Measurements from ENCODE around the gene PANK1. TPM values are rescaled to one million over a fixed set of nuclear protein-coding genes. Genes with fewer than 3 reads are reported as not detected.

The PANK1 gene
- total RNA-seq, 4 donors from 2014 or later, result 4.6 to 51.6 (median 36.1) TPM

DNA sequence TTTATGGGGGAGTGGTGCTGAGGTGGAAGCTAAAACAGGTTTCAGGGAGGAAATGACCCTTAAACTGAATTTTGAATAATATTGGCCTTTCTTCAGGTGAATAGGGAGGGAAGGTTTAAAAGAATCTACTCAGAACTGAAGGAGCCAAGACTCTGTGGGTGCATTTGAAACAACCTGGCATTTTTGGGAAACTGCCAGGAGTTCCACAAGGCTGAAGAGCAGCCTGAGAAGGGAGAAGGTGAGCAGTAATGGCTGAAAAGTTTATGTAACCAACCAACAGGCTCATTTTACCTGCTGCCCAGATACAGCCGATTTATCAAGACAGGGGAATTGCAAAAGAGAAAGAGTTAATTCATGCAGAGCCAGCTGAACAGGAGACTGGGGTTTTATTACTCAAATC lies 4.0 kb upstream of the PANK1 start:
- H3K27ac ChIP-seq, result no peak overlapping the region
- WGBS, 2 donors (ENCODE audit: low coverage in 1 of 2), result 86% methylated on average over 1 of the region's 1 CpG; no CpG with 5 or more reads in 1 of the 2 donors
- DNase-seq, result no peak
- H3K27me3 ChIP-seq, result no peaks in the 10 kb centered on the region
- no peaks in the 10 kb centered on the region for H3K36me3 ChIP-seq
- no peaks in the 10 kb centered on the region for H3K9me3 ChIP-seq
- H3K4me3 ChIP-seq, result no peak overlapping the region
- in situ Hi-C loops (cut with MboI; ENCODE audit: low pct_ligation_motif_present in 1 of 4, low pct_unique_long_range_greater_than_20kb in 1 of 4, low sequenced_read_pairs in 3 of 4), result no loop called here
- intact Hi-C loops (cut with DNase I; ENCODE audit: low total_unique reads), result no loop called here
- H3K4me1 ChIP-seq, result peaks cover 10 to 23% (median 16%) of the 10 kb centered on the region in 4 donors
- TF ChIP-seq POLR2AphosphoS5 (IDR thresholded peaks at IDR 0.05), result no peak
- no peak for TF ChIP-seq POLR2A (IDR thresholded peaks at IDR 0.05)
- TF ChIP-seq EP300 (IDR thresholded peaks at IDR 0.05; ENCODE audit: low read depth), result no peak
- no peak for TF ChIP-seq CTCF (IDR thresholded peaks at IDR 0.05)

DNA sequence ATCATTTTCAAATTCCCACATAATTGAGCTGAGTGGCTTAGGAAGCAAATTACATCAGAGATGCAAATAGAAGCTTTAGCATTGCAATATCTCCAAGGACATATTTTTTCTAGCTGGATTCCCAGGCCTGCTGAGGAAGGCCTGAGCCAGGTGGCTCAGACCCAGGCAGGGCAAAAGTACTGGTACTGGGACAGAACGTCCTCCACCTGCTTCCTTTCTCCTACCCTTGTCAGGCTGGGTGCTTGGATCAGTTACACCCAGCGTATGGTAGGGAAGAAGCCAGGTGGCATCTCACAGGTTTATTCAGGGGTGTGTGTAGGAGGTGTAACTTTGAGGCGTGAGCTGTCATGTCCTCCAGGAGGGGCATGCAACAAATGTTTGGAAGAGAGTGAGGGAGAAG lies 3.0 kb upstream of the PANK1 start:
- intact Hi-C loops (cut with DNase I; ENCODE audit: low total_unique reads), result no loop called here
- H3K9me3 ChIP-seq, result no peaks in the 10 kb centered on the region
- no peak overlapping the region for H3K4me3 ChIP-seq
- no peak for TF ChIP-seq POLR2AphosphoS5 (IDR thresholded peaks at IDR 0.05)
- TF ChIP-seq POLR2A (IDR thresholded peaks at IDR 0.05), result no peak
- TF ChIP-seq EP300 (IDR thresholded peaks at IDR 0.05; ENCODE audit: low read depth), result no peak
- no peak for TF ChIP-seq CTCF (IDR thresholded peaks at IDR 0.05)
- in situ Hi-C loops (cut with MboI; ENCODE audit: low pct_ligation_motif_present in 1 of 4, low pct_unique_long_range_greater_than_20kb in 1 of 4, low sequenced_read_pairs in 3 of 4), result no loop called here
- DNase-seq, result no peak
- no peaks in the 10 kb centered on the region for H3K36me3 ChIP-seq
- 73 to 94% methylated on average over 3 of the region's 3 CpGs for WGBS, 2 donors (ENCODE audit: low coverage in 1 of 2)
- H3K27me3 ChIP-seq, result no peaks in the 10 kb centered on the region
- H3K27ac ChIP-seq, result no peak overlapping the region
- peaks cover 10 to 29% (median 20%) of the 10 kb centered on the region in 4 donors for H3K4me1 ChIP-seq

GRCh38 chr10:89646889-89647657 lies 2.0 kb upstream of the PANK1 start:
- DNase-seq, result no peak
- intact Hi-C loops (cut with DNase I; ENCODE audit: low total_unique reads) (no loop called here), in situ Hi-C loops (cut with MboI; ENCODE audit: low pct_ligation_motif_present in 1 of 4, low pct_unique_long_range_greater_than_20kb in 1 of 4, low sequenced_read_pairs in 3 of 4) (no loop called here)
- TF ChIP-seq CTCF (IDR thresholded peaks at IDR 0.05), result no peak
- no peak for TF ChIP-seq POLR2AphosphoS5 (IDR thresholded peaks at IDR 0.05)
- TF ChIP-seq POLR2A (IDR thresholded peaks at IDR 0.05), result no peak
- TF ChIP-seq EP300 (IDR thresholded peaks at IDR 0.05; ENCODE audit: low read depth), result no peak
- Histone ChIP-seq H3K27me3 (no peaks in the 10 kb centered on the region), H3K36me3 (no peaks in the 10 kb centered on the region), H3K4me1 (peaks cover 10 to 33% (median 22%) of the 10 kb centered on the region in 4 donors), H3K27ac (peak overlapping the region in 3 of 4 donors; percentile 92 to 99 (median 96)), H3K4me3 (no peak overlapping the region), H3K9me3 (no peaks in the 10 kb centered on the region)
- 57 to 80% methylated on average over 1 to 5 of the region's 5 CpGs for WGBS, 2 donors (ENCODE audit: low coverage in 1 of 2)

DNA sequence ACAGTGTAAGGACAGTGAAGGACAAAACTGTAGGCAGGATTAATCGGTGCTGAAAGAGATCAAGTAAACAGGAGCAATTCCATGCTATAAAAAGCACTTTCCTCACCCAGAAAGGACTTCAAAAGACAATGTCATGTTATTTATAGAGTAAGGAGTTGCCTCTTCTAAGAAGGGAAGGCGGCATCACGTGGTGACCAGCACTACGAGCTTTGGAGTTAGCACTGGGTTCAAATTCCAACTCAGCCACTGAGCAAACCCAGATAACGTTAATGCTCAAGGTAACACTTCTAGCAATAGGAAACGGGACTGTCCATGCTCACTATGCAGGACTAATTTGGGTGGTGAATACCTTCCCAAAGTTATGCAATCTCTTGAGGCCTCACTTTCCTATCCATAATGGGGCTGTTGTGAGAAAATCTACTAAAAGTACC lies 715 bp upstream of the PANK1 start:
- no peaks in the 10 kb centered on the region for H3K36me3 ChIP-seq
- no peak for TF ChIP-seq CTCF (IDR thresholded peaks at IDR 0.05)
- peak in 1 of 3 donors; percentile 15 for TF ChIP-seq POLR2AphosphoS5 (IDR thresholded peaks at IDR 0.05)
- no peaks in the 10 kb centered on the region for H3K9me3 ChIP-seq
- in situ Hi-C loops (cut with MboI; ENCODE audit: low pct_ligation_motif_present in 1 of 4, low pct_unique_long_range_greater_than_20kb in 1 of 4, low sequenced_read_pairs in 3 of 4) (no loop called here), intact Hi-C loops (cut with DNase I; ENCODE audit: low total_unique reads) (no loop called here)
- DNase-seq, result peak; percentile 71
- peak overlapping the region in 3 of 4 donors; percentile 70 to 91 (median 90) for H3K4me3 ChIP-seq
- peaks cover 10 to 36% (median 22%) of the 10 kb centered on the region in 4 donors for H3K4me1 ChIP-seq
- WGBS, 2 donors (ENCODE audit: low coverage in 1 of 2), result 40% methylated on average over 2 to 6 of the region's 6 CpGs
- peak overlapping the region; percentile 90 to 99 (median 94) for H3K27ac ChIP-seq
- no peaks in the 10 kb centered on the region for H3K27me3 ChIP-seq

Measured in transverse colon (tissue), 4 donors.